B cell (primary cell): Measurements from ENCODE around the gene CHD2. TPM values are rescaled to one million over a fixed set of nuclear protein-coding genes. Genes with fewer than 3 reads are reported as not detected.

Source experiments
- ATAC-seq: fragments of 200-7000 bp; cut with Tn5 transposase; one replicate; pipeline ENCODE4 v1.10.0; 2021; ENCODE audit warnings: low read depth, mild to moderate bottlenecking, moderate number of reproducible peaks, moderate library complexity
- CTCF ChIA-PET: fragments of 350-600 bp; sonication (Branson Sonifier 250); formaldehyde crosslinking; loops from one replicate; lab custom pipeline; 2021; ENCODE audit warnings: antibody characterized with exemption, inconsistent platforms; lab: Charles Lee
- POLR2A ChIA-PET: fragments of 350-600 bp; sonication (Branson Sonifier 250); formaldehyde crosslinking; loops from one replicate; lab custom pipeline; 2021; ENCODE audit warnings: antibody characterized with exemption; lab: Charles Lee
- DNase-seq: peaks from one replicate; pipeline ENCODE4 v3.0.0; 2013
- H2AFZ ChIP-seq: 2 replicates; pipeline ENCODE4 v1.6.1; 2012; ENCODE audit warnings: mild to moderate bottlenecking, low read depth, low read length; ENCODE audit not compliant: insufficient read depth, poor library complexity, severe bottlenecking
- H3K27ac ChIP-seq, 2 donors: 1 replicate in 1 of 2; 2 replicates in 1 of 2; pipeline ENCODE4 v1.5.1; 2012 to 2013; ENCODE audit warnings: low read length in 2 of 2, mild to moderate bottlenecking in 2 of 2, moderate library complexity in 1 of 2
- H3K27me3 ChIP-seq, 4 experiments: fragments of 200-600 bp in 1 of 4; sonication (generic) in 1 of 4; replicated peaks in 1 of 4; 1 replicate in 2 of 4; 2 replicates in 2 of 4; pipeline versions ENCODE4 v1.6.1 to v1.7.0; 2013 to 2016; ENCODE audit warnings: low read length in 3 of 4, mild to moderate bottlenecking in 2 of 4, mixed read lengths in 1 of 4, moderate library complexity in 1 of 4; ENCODE audit not compliant: insufficient read depth in 4 of 4, control insufficient read depth in 3 of 4; ENCODE audit errors: control extremely low read depth in 1 of 4
- H3K36me3 ChIP-seq, 2 experiments: replicated peaks in 1 of 2; 1 replicate in 1 of 2; 2 replicates in 1 of 2; pipeline versions ENCODE4 v1.6.1 to v1.7.1; 2013; ENCODE audit warnings: low read length in 1 of 2; ENCODE audit not compliant: insufficient read depth in 2 of 2, control insufficient read depth in 1 of 2; ENCODE audit errors: control extremely low read depth in 1 of 2, extremely low read depth in 1 of 2
- H3K4me1 ChIP-seq, 2 donors: fragments of 200-600 bp in 1 of 2; sonication (generic) in 1 of 2; 1 replicate in 1 of 2; 2 replicates in 1 of 2; pipeline versions ENCODE4 v1.5.1 to v1.6.1; 2013 to 2017; ENCODE audit warnings: low read length in 2 of 2; ENCODE audit not compliant: control insufficient read depth in 2 of 2, insufficient read depth in 2 of 2
- H3K4me2 ChIP-seq: replicated peaks from 2 replicates; pipeline ENCODE3; 2012; ENCODE audit warnings: mild to moderate bottlenecking, low read depth, low read length; ENCODE audit not compliant: poor library complexity, severe bottlenecking
- H3K4me3 ChIP-seq, 5 experiments: fragments of 200-600 bp in 1 of 5; sonication (generic) in 1 of 5; 1 replicate in 3 of 5; 2 replicates in 2 of 5; pipeline versions ENCODE4 v1.5.1 to v1.7.0; 2011 to 2016; ENCODE audit warnings: low read length in 4 of 5, mild to moderate bottlenecking in 4 of 5, low read depth in 2 of 5, control low read depth in 1 of 5, moderate library complexity in 1 of 5; ENCODE audit not compliant: insufficient read depth in 1 of 5; ENCODE audit errors: control extremely low read depth in 1 of 5, extremely low read depth in 1 of 5
- H3K79me2 ChIP-seq: fragments of 200-600 bp; sonication (generic); one replicate; pipeline ENCODE4 v1.6.0; 2016; ENCODE audit warnings: low read length; ENCODE audit not compliant: control insufficient read depth, insufficient read depth
- H3K9ac ChIP-seq: fragments of 200-600 bp; sonication (generic); 2 replicates; pipeline ENCODE4 v1.6.1; 2017; ENCODE audit warnings: mild to moderate bottlenecking, low read length, moderate library complexity
- H3K9me3 ChIP-seq, 3 donors: one replicate each; pipeline versions ENCODE4 v1.6.1 to v1.7.1; 2013; ENCODE audit warnings: low read length in 2 of 3; ENCODE audit not compliant: control insufficient read depth in 2 of 3, insufficient read depth in 1 of 3; ENCODE audit errors: control extremely low read depth in 1 of 3
- H4K20me1 ChIP-seq: 2 replicates; pipeline ENCODE4 v1.6.0; 2012; ENCODE audit warnings: mild to moderate bottlenecking, low read length; ENCODE audit not compliant: insufficient read depth, control insufficient read depth, poor library complexity, severe bottlenecking
- H3K27ac Mint-ChIP-seq: one replicate; pipeline ENCODE4 v1.8.0; 2021; ENCODE audit warnings: mixed read lengths
- H3K27me3 Mint-ChIP-seq: one replicate; pipeline ENCODE4 v1.8.0; 2021; ENCODE audit warnings: mixed read lengths
- H3K4me1 Mint-ChIP-seq: one replicate; pipeline ENCODE4 v1.8.0; 2021; ENCODE audit warnings: mixed read lengths
- H3K4me3 Mint-ChIP-seq: one replicate; pipeline ENCODE4 v1.8.0; 2021; ENCODE audit warnings: mixed read lengths
- H3K9me3 Mint-ChIP-seq: one replicate; pipeline ENCODE4 v1.8.0; 2022; ENCODE audit warnings: mixed read lengths; ENCODE audit not compliant: insufficient read depth
- EZH2 ChIP-seq: IDR thresholded peaks from 2 replicates; pipeline ENCODE4 v1.6.1; 2012; ENCODE audit warnings: borderline replicate concordance, low read depth, mild to moderate bottlenecking, moderate library complexity, low read length; ENCODE audit not compliant: insufficient read depth, poor library complexity, severe bottlenecking
- WGBS: methylation state at CpG from one replicate; pipeline ENCODE4 v1.1.5; 2013; ENCODE audit warnings: missing lambda C conversion rate; ENCODE audit not compliant: insufficient coverage; 5-methylcytosine and 5-hydroxymethylcytosine counted together
- intact Hi-C: fragments of 100-400 bp; cut with micrococcal nuclease; formaldehyde crosslinking; loops from one replicate; pipeline ENCODE4 v1.10.0; 2022
- polyA plus RNA-seq: library from polyadenylated mRNA; depleted of rRNA; stranded (reverse); fragments of >200 nt; gene quantifications from 2 replicates; pipeline ENCODE4 v1.2.3, GENCODE V29; 2012
- total RNA-seq, 2 donors: library from RNA; stranded (reverse); fragments of 120-200 nt in 1 of 2; gene quantifications; 1 replicate in 1 of 2; 2 replicates in 1 of 2; pipeline versions ENCODE4 v1.2.3 to v1.2.4, GENCODE V29; 2013 to 2022
- TF ChIP-seq, protein P1 (sequence below): fragments of 200-600 bp; IDR thresholded peaks from one replicate; pipeline ENCODE4 v1.8.0; 2022; ENCODE audit warnings: antibody characterized with exemption, mild to moderate bottlenecking

Gene CHD2
- total and polyA plus RNA-seq, 2 donors (not counting 1 experiment from before 2014, with no cell fraction given): 86.9 to 353 TPM

DNA sequence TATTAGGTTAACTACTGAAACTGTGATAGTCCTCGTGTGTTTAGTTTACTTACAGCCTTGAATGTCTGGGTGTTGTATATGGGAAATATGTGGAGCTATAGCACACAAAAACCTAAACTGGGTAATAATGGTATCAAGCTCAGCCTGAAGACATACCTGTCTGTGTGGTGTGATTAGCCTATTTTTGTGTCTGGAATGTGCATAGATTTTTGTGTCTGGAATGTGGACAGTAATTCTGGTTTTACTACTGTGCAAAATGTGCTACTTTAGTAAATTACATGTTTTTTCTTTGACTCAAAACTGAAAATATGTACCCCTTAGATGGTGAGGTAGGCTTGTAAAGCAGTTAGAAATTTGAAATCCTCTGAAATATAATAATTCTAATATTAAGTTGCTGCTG lies 43.5 kb downstream of the CHD2 start:
- H3K4me3 ChIP-seq: no peak overlapping the region
- H3K79me2 ChIP-seq: peaks cover 39% of the 10 kb centered on the region
- H3K27me3 Mint-ChIP-seq: no peaks in the 10 kb centered on the region
- peaks cover 4% of the 10 kb centered on the region for H4K20me1 ChIP-seq
- H3K27ac Mint-ChIP-seq: no peak overlapping the region
- no peak for ATAC-seq
- H3K9me3 Mint-ChIP-seq: peaks cover 14% of the 10 kb centered on the region
- no peak overlapping the region for H3K4me3 Mint-ChIP-seq
- intact Hi-C loops: loop anchor here (5.0 kb wide), 1 partner anchor 34 kb away; no protein-coding TSS in a partner anchor
- no peaks in the 10 kb centered on the region for H3K4me1 ChIP-seq
- no CpG with 5 or more reads among the region's 1 CpG for WGBS
- H3K4me2 ChIP-seq: no peak overlapping the region
- no peaks in the 10 kb centered on the region for H3K27me3 ChIP-seq
- H3K27ac ChIP-seq: no peak overlapping the region
- H3K4me1 Mint-ChIP-seq: no peaks in the 10 kb centered on the region
- no peak overlapping the region for H2AFZ ChIP-seq
- no peak for DNase-seq
- peaks cover 28 to 93% of the 10 kb centered on the region in 2 experiments for H3K36me3 ChIP-seq
- no peak overlapping the region for H3K9ac ChIP-seq
- peaks cover 6 to 11% (median 6%) of the 10 kb centered on the region in 3 donors for H3K9me3 ChIP-seq
- CTCF ChIA-PET: interaction anchor here (1.6 to 2.0 kb wide), 2 partner anchors 21 to 146 kb away, joined by 3 to 8 read pairs; no protein-coding TSS in a partner anchor
- POLR2A ChIA-PET: interaction anchor here (1.8 kb wide), 1 partner anchor 134 kb away, joined by 6 read pairs; no protein-coding TSS in a partner anchor
- TF ChIP-seq, protein P1, sequence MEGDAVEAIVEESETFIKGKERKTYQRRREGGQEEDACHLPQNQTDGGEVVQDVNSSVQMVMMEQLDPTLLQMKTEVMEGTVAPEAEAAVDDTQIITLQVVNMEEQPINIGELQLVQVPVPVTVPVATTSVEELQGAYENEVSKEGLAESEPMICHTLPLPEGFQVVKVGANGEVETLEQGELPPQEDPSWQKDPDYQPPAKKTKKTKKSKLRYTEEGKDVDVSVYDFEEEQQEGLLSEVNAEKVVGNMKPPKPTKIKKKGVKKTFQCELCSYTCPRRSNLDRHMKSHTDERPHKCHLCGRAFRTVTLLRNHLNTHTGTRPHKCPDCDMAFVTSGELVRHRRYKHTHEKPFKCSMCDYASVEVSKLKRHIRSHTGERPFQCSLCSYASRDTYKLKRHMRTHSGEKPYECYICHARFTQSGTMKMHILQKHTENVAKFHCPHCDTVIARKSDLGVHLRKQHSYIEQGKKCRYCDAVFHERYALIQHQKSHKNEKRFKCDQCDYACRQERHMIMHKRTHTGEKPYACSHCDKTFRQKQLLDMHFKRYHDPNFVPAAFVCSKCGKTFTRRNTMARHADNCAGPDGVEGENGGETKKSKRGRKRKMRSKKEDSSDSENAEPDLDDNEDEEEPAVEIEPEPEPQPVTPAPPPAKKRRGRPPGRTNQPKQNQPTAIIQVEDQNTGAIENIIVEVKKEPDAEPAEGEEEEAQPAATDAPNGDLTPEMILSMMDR: no peak
- TF ChIP-seq EZH2: no peak

GRCh38 chr15:92944946-92945521 lies 44.9 kb downstream of the CHD2 start:
- ChIA-PET CTCF (interaction anchor here (0.5 to 2.1 kb wide), 4 partner anchors 9 to 150 kb away, joined by 3 to 8 read pairs (median 4); no protein-coding TSS in a partner anchor), POLR2A (interaction anchor here (1.8 kb wide), 1 partner anchor 136 kb away, joined by 6 read pairs; no protein-coding TSS in a partner anchor)
- H3K9me3 ChIP-seq: peaks cover 18 to 21% (median 19%) of the 10 kb centered on the region in 3 donors
- Mint-ChIP-seq H3K27me3 (no peaks in the 10 kb centered on the region), H3K4me1 (no peaks in the 10 kb centered on the region), H3K9me3 (peaks cover 18% of the 10 kb centered on the region), H3K4me3 (no peak overlapping the region), H3K27ac (peak overlapping the region; percentile 57)
- peaks cover 30% of the 10 kb centered on the region for H3K79me2 ChIP-seq
- H3K9ac ChIP-seq: no peak overlapping the region
- ATAC-seq (no peak), DNase-seq (no peak)
- no peaks in the 10 kb centered on the region for H3K27me3 ChIP-seq
- H3K36me3 ChIP-seq: peaks cover 40 to 93% of the 10 kb centered on the region in 2 experiments
- H3K27ac ChIP-seq: peak overlapping the region in 1 of 2 donors; percentile 45
- H4K20me1 ChIP-seq: no peaks in the 10 kb centered on the region
- 97% methylated on average over 5 of the region's 8 CpGs for WGBS
- no peak overlapping the region for H2AFZ ChIP-seq
- no peaks in the 10 kb centered on the region for H3K4me1 ChIP-seq
- H3K4me2 ChIP-seq: no peak overlapping the region
- TF ChIP-seq EZH2: no peak
- TF ChIP-seq, protein P1: no peak
- intact Hi-C loops: loop anchor here (5.0 kb wide), 1 partner anchor 32 kb away; no protein-coding TSS in a partner anchor
- H3K4me3 ChIP-seq: no peak overlapping the region
